SK-N-MC (cell line): ENCODE data around the gene PTPRR.

Experiments used
- EZH2 ChIP-seq: fragments of 200-600 bp; sonication (generic); IDR thresholded peaks from one replicate; pipeline ENCODE4 v1.6.1; 2017; ENCODE audit warnings: antibody characterized with exemption
- FOXP2 ChIP-seq: optimal IDR thresholded peaks from 2 replicates; pipeline ENCODE3; 2011; ENCODE audit warnings: mild to moderate bottlenecking, moderate library complexity; ENCODE audit not compliant: insufficient read depth; ENCODE audit errors: extremely low read length, control extremely low read depth
- POLR2AphosphoS5 ChIP-seq: IDR thresholded peaks from 2 replicates; pipeline ENCODE4 v1.6.1; 2012; ENCODE audit warnings: mild to moderate bottlenecking, low read depth, low read length, borderline replicate concordance

DNA sequence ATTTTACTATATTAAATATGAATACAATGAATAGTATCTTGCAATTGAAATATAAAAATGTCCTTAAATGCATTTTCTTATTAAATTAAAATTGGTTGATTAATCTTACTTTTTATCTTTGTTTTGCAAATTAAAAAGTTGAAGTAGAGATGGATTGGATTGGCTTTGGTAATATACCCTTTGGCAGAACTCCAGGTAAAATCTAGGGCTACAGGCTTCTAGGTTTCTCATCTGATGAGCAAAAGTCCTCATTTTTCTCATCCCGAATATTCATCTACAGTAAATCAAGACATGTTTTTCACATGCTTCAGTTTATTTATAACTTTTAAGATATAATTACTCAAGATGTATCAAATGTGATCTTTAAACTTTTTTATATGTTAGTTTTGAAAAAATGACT, 2.2 kb downstream of the PTPRR start:
- TF ChIP-seq POLR2AphosphoS5 (no peak), EZH2 (no peak), FOXP2 (no peak)
